ENCODE measurements around the gene SLC38A8. TPM values are rescaled to one million over a fixed set of nuclear protein-coding genes. Genes with fewer than 3 reads are reported as not detected.

SLC38A8 gene
- total RNA-seq, 6 donors from 2014 or later: not detected

DNA sequence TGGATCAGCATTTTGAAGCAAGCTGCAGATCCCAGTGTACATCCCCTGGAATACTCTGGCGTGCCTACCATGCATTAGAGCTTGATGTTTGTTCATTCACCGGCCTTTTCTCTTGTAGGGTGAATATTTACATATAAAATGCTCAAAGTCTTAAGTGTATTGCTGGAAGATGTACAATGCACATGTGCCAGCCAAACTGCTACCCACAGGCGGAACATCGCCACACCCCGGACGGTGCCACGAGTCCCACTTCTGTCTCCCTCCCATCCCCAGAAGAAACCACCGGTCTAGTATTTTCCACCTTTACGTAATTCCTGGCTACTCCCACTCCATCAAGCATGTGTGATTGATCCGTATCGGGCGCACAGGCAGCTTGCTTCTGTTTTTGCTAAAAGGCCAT lies 4.1 kb downstream of the SLC38A8 start:
- Histone ChIP-seq H3K4me1 (peaks cover 3 to 9% (median 8%) of the 10 kb centered on the region in 4 donors), H3K4me3 (no peak overlapping the region), H3K36me3 (no peaks in the 10 kb centered on the region), H3K9me3 (peaks cover 0 to 10% (median 5%) of the 10 kb centered on the region in 4 donors), H3K27me3 (no peaks in the 10 kb centered on the region), H3K27ac (no peak overlapping the region)
- TF ChIP-seq POLR2A (IDR thresholded peaks at IDR 0.05) (no peak), POLR2AphosphoS5 (IDR thresholded peaks at IDR 0.05) (no peak), EP300 (IDR thresholded peaks at IDR 0.05) (no peak)
- TF ChIP-seq, protein P1, sequence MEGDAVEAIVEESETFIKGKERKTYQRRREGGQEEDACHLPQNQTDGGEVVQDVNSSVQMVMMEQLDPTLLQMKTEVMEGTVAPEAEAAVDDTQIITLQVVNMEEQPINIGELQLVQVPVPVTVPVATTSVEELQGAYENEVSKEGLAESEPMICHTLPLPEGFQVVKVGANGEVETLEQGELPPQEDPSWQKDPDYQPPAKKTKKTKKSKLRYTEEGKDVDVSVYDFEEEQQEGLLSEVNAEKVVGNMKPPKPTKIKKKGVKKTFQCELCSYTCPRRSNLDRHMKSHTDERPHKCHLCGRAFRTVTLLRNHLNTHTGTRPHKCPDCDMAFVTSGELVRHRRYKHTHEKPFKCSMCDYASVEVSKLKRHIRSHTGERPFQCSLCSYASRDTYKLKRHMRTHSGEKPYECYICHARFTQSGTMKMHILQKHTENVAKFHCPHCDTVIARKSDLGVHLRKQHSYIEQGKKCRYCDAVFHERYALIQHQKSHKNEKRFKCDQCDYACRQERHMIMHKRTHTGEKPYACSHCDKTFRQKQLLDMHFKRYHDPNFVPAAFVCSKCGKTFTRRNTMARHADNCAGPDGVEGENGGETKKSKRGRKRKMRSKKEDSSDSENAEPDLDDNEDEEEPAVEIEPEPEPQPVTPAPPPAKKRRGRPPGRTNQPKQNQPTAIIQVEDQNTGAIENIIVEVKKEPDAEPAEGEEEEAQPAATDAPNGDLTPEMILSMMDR (IDR thresholded peaks at IDR 0.05): no peak
- WGBS, 2 donors: 89% methylated on average over 12 of the region's 12 CpGs
- ATAC-seq (ENCODE audit: low FRiP score in 2 of 2) (no peak), DNase-seq (no peak)

DNA sequence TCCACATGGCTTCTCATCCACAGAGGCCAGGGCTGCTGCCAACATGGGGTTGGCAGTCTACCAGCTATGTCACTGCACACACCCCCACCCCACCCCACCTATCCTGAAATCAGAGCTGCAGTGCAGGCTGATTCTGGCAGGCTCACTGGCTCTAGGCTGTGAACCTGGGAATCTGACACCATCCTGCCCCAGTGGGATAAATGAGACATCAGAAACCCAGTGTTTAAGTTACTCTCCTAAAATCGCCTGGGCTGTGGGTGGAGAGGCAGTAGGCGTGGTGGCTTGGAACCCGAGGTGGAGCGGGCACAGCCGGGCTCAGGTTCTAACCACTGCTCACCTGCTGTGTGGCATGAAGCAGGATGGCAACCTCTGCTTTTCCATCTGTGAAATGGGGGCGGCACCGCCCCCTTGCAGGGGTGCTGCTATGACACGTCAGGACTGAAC lies 5.6 kb downstream of the SLC38A8 start:
- TF ChIP-seq POLR2A (IDR thresholded peaks at IDR 0.05): no peak
- TF ChIP-seq, protein P1 (IDR thresholded peaks at IDR 0.05): no peak
- no peak for TF ChIP-seq EP300 (IDR thresholded peaks at IDR 0.05)
- no peak for TF ChIP-seq POLR2AphosphoS5 (IDR thresholded peaks at IDR 0.05)
- Histone ChIP-seq H3K4me3 (no peak overlapping the region), H3K36me3 (no peaks in the 10 kb centered on the region), H3K9me3 (peaks cover 0 to 10% (median 5%) of the 10 kb centered on the region in 4 donors), H3K27me3 (no peaks in the 10 kb centered on the region), H3K4me1 (no peaks in the 10 kb centered on the region), H3K27ac (no peak overlapping the region)
- 78 to 86% methylated on average over 5 to 8 of the region's 8 CpGs for WGBS, 2 donors
- ATAC-seq (ENCODE audit: low FRiP score in 2 of 2): no peak
- DNase-seq: no peak

DNA sequence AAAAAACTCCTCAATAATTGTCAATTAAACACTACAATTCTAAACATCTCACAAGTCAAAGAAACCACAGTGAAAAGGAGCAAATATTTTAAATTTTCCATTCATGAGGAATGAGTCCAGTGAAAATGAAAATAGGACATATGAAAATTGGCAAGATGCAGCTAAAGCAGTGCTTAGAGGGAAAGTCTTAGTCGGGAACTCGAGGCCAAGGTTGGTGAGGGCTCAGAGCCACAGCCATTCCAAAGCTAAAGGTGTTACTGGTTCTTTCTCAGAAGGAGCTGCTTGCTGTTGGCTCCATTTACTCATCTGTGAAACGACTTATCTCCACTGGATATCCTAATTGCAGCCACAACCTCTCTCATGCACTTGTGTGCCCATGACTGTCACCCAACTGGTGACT lies 6.5 kb downstream of the SLC38A8 start:
- ATAC-seq (ENCODE audit: low FRiP score in 2 of 2) (no peak), DNase-seq (no peak)
- H3K9me3 ChIP-seq: peaks cover 0 to 10% (median 5%) of the 10 kb centered on the region in 4 donors
- no peaks in the 10 kb centered on the region for H3K4me1 ChIP-seq
- no peak overlapping the region for H3K27ac ChIP-seq
- TF ChIP-seq EP300 (IDR thresholded peaks at IDR 0.05) (no peak), POLR2A (IDR thresholded peaks at IDR 0.05) (no peak), POLR2AphosphoS5 (IDR thresholded peaks at IDR 0.05) (no peak)
- TF ChIP-seq, protein P1 (IDR thresholded peaks at IDR 0.05): no peak
- H3K36me3 ChIP-seq: no peaks in the 10 kb centered on the region
- 81 to 90% methylated on average over 3 of the region's 3 CpGs for WGBS, 2 donors
- no peaks in the 10 kb centered on the region for H3K27me3 ChIP-seq
- H3K4me3 ChIP-seq: no peak overlapping the region

DNA sequence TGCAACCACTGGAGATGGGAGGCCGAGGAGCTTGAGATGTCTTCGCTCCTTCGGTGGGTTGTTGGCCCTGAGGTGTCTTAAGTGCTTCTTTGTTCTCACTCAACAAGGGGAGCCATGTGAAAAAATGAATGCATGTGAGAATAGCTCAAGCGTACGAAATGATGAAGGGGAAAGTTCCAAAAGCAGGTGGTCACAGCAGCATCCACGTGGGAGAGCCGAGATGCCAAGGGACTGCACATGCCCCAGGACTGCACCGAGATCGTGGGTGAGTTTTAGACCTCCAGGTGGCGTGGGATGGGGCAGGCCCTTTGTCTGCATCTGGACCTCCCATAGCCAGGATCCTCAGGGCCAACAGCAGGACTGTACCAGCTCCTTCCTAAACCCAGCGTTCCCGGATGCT lies 8.1 kb downstream of the SLC38A8 start:
- Histone ChIP-seq H3K27me3 (no peaks in the 10 kb centered on the region), H3K27ac (no peak overlapping the region), H3K36me3 (no peaks in the 10 kb centered on the region), H3K4me1 (no peaks in the 10 kb centered on the region), H3K4me3 (no peak overlapping the region), H3K9me3 (peaks cover 0 to 10% (median 5%) of the 10 kb centered on the region in 4 donors)
- no peak for DNase-seq
- WGBS, 2 donors: 94 to 95% methylated on average over 12 of the region's 12 CpGs
- no peak for TF ChIP-seq POLR2AphosphoS5 (IDR thresholded peaks at IDR 0.05)
- TF ChIP-seq, protein P1 (IDR thresholded peaks at IDR 0.05): no peak
- TF ChIP-seq EP300 (IDR thresholded peaks at IDR 0.05): no peak
- TF ChIP-seq POLR2A (IDR thresholded peaks at IDR 0.05): no peak
- ATAC-seq (ENCODE audit: low FRiP score in 2 of 2): no peak
